Measurements from ENCODE around the gene SPTLC3. TPM values are rescaled to one million over a fixed set of nuclear protein-coding genes. Genes with fewer than 3 reads are reported as not detected.
"Not testable (repeated sequence)": the region's sequence is repeated elsewhere in the genome, so short reads cannot be mapped to it uniquely, and the experiment has no call there.

SPTLC3 gene
- total and polyA plus RNA-seq, 12 donors, result 1.4 to 15.7 (median 8.7) TPM

DNA sequence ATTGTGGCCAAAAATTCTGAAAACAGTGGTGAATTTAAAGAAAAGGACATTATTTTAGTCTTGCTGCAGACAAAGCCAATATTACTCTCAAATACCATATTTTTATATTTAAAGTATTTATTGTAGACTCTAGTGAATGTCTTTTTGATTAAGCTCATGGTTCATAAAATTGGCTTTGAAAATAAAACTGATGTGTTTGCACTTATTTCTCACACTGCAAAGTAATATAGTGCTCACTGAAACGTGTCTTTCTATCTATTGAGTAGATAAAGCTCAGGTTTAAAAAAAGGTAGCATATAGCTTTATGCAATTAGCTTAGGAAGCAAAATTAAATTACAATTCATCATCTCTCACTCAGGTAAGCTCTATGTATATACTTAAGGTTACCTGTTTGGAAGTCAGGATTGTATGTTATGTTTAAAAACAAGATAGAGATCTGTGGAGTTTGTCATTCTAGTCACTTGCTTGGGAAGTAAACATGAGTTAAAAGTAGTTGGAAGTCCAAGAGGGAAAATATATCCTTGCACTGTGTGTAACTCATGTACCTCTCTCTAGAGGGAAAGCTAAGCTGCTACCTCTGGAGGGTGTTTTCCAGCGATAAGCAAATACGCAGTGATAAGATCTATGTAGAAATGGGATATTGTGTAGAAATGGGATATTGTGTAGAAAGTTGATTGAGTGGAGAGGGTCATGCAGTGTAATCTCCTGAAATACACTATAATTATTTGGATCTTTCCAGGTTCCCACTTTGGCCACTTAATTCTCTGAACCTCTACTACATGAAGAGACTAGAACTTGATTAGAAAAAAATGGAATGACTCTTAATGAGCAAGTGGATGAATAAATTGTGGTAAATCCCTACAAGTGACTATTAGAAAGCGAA lies 29.9 kb upstream of the SPTLC3 start:
- intact Hi-C loops (cut with DNase I), result no loop called here
- WGBS, 4 donors, result 79 to 89% (median 84%) methylated on average over 4 of the region's 4 CpGs

DNA sequence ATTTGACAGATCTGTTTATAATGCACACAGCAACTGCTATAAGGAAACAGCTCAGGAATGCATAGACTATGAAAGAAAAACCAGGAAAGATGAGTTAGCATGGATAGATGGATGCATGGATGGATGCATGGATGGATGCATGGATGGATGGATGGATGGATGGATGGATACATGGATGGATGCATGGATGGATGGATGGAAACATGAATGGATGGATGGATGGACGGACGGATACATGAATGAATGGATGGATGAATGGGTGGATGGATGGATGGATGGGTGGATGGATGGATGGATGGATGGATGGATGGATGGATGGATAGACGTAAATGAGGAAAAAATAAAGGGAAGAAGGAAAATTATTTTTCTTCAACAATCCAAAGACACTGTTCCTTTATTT lies 29.1 kb upstream of the SPTLC3 start:
- DNase-seq; H3K27me3 ChIP-seq; H3K27ac ChIP-seq; intact Hi-C loops (cut with DNase I); H3K4me1 ChIP-seq (replicated peaks in 1 of 2); H3K36me3 ChIP-seq (replicated peaks in 1 of 2); H3K4me3 ChIP-seq; H3K9me3 ChIP-seq (replicated peaks in 1 of 3): not testable (repeated sequence)
- WGBS, 4 donors, result 72 to 87% (median 76%) methylated on average over 3 of the region's 3 CpGs

More for the DNA sequence above, 29.9 kb upstream of the SPTLC3 start:
- DNase-seq, result no peak
- H3K4me3 ChIP-seq, result no peak overlapping the region
- H3K27ac ChIP-seq, result no peak overlapping the region
- TF ChIP-seq, protein P1, sequence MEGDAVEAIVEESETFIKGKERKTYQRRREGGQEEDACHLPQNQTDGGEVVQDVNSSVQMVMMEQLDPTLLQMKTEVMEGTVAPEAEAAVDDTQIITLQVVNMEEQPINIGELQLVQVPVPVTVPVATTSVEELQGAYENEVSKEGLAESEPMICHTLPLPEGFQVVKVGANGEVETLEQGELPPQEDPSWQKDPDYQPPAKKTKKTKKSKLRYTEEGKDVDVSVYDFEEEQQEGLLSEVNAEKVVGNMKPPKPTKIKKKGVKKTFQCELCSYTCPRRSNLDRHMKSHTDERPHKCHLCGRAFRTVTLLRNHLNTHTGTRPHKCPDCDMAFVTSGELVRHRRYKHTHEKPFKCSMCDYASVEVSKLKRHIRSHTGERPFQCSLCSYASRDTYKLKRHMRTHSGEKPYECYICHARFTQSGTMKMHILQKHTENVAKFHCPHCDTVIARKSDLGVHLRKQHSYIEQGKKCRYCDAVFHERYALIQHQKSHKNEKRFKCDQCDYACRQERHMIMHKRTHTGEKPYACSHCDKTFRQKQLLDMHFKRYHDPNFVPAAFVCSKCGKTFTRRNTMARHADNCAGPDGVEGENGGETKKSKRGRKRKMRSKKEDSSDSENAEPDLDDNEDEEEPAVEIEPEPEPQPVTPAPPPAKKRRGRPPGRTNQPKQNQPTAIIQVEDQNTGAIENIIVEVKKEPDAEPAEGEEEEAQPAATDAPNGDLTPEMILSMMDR (IDR thresholded peaks at IDR 0.05), result no peak
- TF ChIP-seq POLR2A (IDR thresholded peaks at IDR 0.05), result no peak
- no peaks in the 10 kb centered on the region for H3K27me3 ChIP-seq
- H3K4me1 ChIP-seq (replicated peaks in 1 of 2), result no peaks in the 10 kb centered on the region
- no peaks in the 10 kb centered on the region for H3K36me3 ChIP-seq (replicated peaks in 1 of 2)
- no peaks in the 10 kb centered on the region for H3K9me3 ChIP-seq (replicated peaks in 1 of 3)

DNA sequence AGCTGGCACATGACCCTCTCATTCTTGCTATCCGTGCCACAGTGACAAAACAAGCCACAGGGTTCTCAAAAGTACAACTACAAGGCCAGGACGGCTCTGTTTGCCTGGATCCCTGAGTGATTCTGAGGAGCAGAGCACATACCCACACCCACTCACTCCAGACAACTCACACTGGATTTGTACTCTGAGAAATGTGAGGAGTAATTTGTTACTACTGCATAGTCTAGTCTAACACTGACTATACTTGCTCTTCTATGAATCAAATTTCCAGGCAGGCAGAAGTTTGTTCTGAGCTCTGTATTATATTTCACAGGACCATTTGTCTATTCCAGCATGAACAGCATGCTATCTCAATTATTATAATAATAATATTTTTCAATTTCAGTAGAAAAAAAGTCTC lies 26.7 kb upstream of the SPTLC3 start:
- intact Hi-C loops (cut with DNase I), result no loop called here
- Histone ChIP-seq H3K9me3 (replicated peaks in 1 of 3) (no peaks in the 10 kb centered on the region), H3K36me3 (replicated peaks in 1 of 2) (no peaks in the 10 kb centered on the region), H3K27me3 (no peaks in the 10 kb centered on the region), H3K4me3 (no peak overlapping the region), H3K4me1 (replicated peaks in 1 of 2) (no peaks in the 10 kb centered on the region), H3K27ac (no peak overlapping the region)
- no peak for DNase-seq
- TF ChIP-seq, protein P1 (IDR thresholded peaks at IDR 0.05), result no peak
- TF ChIP-seq POLR2A (IDR thresholded peaks at IDR 0.05), result no peak
- 73 to 90% (median 88%) methylated on average over 2 of the region's 2 CpGs for WGBS, 4 donors

DNA sequence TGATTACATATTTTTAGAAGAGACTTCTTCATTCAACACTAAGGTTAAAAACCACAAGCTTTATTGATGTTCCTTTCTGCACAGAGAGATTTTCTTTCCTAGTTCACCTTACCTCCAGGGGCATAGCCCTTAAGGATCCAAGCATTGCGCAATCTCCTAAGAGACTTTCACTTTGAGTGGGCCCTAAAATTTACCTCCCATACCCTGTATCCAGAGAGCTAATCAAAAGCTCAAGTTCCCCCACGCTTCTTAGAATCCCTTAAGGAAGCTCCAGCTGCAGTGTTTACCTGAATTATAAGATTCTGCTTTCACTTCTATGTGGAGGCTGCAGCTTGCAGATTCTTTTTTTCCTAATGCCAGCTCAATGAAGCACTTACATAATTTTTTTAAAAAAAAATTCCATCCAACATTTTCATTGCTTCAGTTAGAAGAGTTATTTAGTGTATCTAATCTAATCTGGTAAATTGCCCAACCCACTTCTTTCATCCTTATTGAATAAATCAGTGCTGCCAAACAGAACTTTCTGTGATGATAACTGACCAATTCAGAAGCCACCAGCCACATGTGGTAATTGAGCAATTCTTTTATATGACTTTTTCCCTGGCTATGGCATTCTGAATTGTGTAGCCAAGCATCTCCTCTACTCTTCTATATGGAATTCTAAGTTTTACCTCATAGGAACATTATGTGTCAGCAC lies 24.6 kb upstream of the SPTLC3 start:
- no peaks in the 10 kb centered on the region for H3K27me3 ChIP-seq
- no peak for TF ChIP-seq POLR2A (IDR thresholded peaks at IDR 0.05)
- TF ChIP-seq, protein P1 (IDR thresholded peaks at IDR 0.05), result no peak
- H3K36me3 ChIP-seq (replicated peaks in 1 of 2), result no peaks in the 10 kb centered on the region
- no peak overlapping the region for H3K27ac ChIP-seq
- no peaks in the 10 kb centered on the region for H3K4me1 ChIP-seq (replicated peaks in 1 of 2)
- WGBS, 4 donors, result 80 to 86% (median 82%) methylated on average over 2 of the region's 2 CpGs
- intact Hi-C loops (cut with DNase I), result no loop called here
- DNase-seq, result peak in 1 of 7 donors; percentile 8
- H3K4me3 ChIP-seq, result no peak overlapping the region
- H3K9me3 ChIP-seq (replicated peaks in 1 of 3), result no peaks in the 10 kb centered on the region

Measured in adrenal gland (tissue), 12 donors.